ENCODE measurements around the gene DOCK8. TPM values are rescaled to one million over a fixed set of nuclear protein-coding genes. Genes with fewer than 3 reads are reported as not detected.
"Not testable (repeated sequence)": the region's sequence is repeated elsewhere in the genome, so short reads cannot be mapped to it uniquely, and the experiment has no call there.

DOCK8 gene
- total and polyA plus RNA-seq, 2 donors from 2014 or later = 5.0 to 46.5 TPM

DNA sequence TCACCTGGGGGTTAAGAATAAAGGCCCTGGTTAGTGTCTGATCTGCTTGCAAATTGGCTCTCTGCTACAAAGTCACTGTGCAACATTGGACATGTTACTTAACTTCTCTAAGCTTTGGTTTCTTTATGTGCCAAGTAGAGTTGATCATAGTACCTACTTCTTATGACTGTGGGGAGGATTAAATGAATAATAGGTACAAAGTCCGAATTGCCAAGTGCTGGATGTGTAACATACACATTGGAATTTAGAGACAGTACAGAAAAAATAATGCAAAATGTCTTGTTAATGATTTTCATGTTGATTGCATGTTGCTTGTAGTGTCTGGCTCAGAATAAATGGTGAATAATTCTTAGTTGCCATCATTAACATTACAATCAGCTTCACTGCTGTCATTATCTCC lies 2.2 kb downstream of the DOCK8 start:
- FAIRE-seq = no peak
- Histone ChIP-seq H3K27ac (ENCODE audit: low read depth in 2 of 2, low read length in 2 of 2) (peak overlapping the region; percentile 90 to 92), H3K4me3 (ENCODE audit: low read length in 3 of 3) (peak overlapping the region in 2 of 3 donors; percentile 58 to 68)

DNA sequence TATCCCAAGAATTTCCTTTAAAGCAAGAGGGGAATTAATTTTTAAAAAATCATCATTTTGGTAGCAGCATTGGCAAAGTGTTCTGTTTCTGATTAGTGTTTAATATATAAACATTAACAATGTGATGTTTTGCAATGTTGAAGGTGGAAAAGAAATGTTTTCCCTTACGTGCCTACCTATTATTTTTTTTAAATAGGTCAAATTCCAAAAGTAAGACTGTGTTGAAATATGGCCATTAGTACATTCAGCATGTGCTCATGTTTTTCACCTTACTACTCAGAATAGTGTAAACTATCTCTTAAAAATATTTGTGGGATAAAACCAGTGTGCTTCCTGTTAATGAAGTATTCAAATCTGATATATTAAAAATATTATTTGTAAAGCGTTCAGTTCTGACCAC lies 3.3 kb downstream of the DOCK8 start:
- H3K36me3 ChIP-seq (ENCODE audit: control insufficient read depth in 2 of 3, insufficient read depth in 3 of 3, low read length in 3 of 3) = no peaks in the 10 kb centered on the region
- no peaks in the 10 kb centered on the region for H3K9me3 ChIP-seq (ENCODE audit: control insufficient read depth in 2 of 3, insufficient read depth in 1 of 3, low read length in 3 of 3)
- DNase-seq (no peak), FAIRE-seq (no peak)
- peak overlapping the region; percentile 6 to 90 for H3K27ac ChIP-seq (ENCODE audit: low read depth in 2 of 2, low read length in 2 of 2)
- TF ChIP-seq, protein P1, sequence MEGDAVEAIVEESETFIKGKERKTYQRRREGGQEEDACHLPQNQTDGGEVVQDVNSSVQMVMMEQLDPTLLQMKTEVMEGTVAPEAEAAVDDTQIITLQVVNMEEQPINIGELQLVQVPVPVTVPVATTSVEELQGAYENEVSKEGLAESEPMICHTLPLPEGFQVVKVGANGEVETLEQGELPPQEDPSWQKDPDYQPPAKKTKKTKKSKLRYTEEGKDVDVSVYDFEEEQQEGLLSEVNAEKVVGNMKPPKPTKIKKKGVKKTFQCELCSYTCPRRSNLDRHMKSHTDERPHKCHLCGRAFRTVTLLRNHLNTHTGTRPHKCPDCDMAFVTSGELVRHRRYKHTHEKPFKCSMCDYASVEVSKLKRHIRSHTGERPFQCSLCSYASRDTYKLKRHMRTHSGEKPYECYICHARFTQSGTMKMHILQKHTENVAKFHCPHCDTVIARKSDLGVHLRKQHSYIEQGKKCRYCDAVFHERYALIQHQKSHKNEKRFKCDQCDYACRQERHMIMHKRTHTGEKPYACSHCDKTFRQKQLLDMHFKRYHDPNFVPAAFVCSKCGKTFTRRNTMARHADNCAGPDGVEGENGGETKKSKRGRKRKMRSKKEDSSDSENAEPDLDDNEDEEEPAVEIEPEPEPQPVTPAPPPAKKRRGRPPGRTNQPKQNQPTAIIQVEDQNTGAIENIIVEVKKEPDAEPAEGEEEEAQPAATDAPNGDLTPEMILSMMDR (IDR thresholded peaks at IDR 0.05; ENCODE audit: borderline replicate concordance, extremely low read depth, insufficient read depth) = no peak
- H3K27me3 ChIP-seq (ENCODE audit: control insufficient read depth, insufficient read depth, low read length) = peaks cover 7% of the 10 kb centered on the region
- no peak overlapping the region for H3K4me3 ChIP-seq (ENCODE audit: low read length in 3 of 3)
- intact Hi-C loops (cut with DNase I) = no loop called here
- no peak overlapping the region for H3K9ac ChIP-seq (ENCODE audit: low read length in 3 of 3)
- H3K4me1 ChIP-seq (ENCODE audit: control insufficient read depth in 2 of 3, insufficient read depth in 2 of 3, low read depth in 1 of 3, low read length in 3 of 3) = peaks cover 0 to 16% (median 2%) of the 10 kb centered on the region in 3 donors

More for the DNA sequence above, 2.2 kb downstream of the DOCK8 start:
- H3K27me3 ChIP-seq (ENCODE audit: control insufficient read depth, insufficient read depth, low read length) = peaks cover 7% of the 10 kb centered on the region
- intact Hi-C loops (cut with DNase I) = no loop called here
- peak overlapping the region in 1 of 3 donors; percentile 28 for H3K9ac ChIP-seq (ENCODE audit: low read length in 3 of 3)
- no peaks in the 10 kb centered on the region for H3K36me3 ChIP-seq (ENCODE audit: control insufficient read depth in 2 of 3, insufficient read depth in 3 of 3, low read length in 3 of 3)
- H3K4me1 ChIP-seq (ENCODE audit: control insufficient read depth in 2 of 3, insufficient read depth in 2 of 3, low read depth in 1 of 3, low read length in 3 of 3) = peaks cover 0 to 13% (median under 1%) of the 10 kb centered on the region in 3 donors
- TF ChIP-seq, protein P1 (IDR thresholded peaks at IDR 0.05; ENCODE audit: borderline replicate concordance, extremely low read depth, insufficient read depth) = no peak
- H3K9me3 ChIP-seq (ENCODE audit: control insufficient read depth in 2 of 3, insufficient read depth in 1 of 3, low read length in 3 of 3) = no peaks in the 10 kb centered on the region
- DNase-seq = no peak

DNA sequence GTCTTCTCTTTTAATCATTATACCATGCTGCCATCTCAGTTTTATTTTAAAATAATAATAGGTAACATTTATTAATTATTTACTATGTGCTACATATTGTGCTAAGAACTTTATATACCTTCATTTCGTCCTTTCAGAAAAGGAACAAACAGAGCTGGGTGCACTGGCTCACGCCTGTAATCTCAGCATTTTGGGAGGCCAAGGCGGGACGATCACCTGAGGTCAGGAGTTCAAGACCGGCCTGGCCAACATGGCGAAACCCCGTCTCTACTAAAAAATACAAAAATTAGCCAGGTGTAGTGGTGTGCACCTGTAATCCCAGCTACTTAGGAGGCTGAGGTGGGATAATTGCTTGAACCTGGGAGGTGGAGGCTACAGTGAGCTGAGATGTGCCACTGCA lies 4.4 kb downstream of the DOCK8 start:
- FAIRE-seq; H3K4me3 ChIP-seq (ENCODE audit: low read length in 3 of 3); H3K9ac ChIP-seq (ENCODE audit: low read length in 3 of 3); DNase-seq; H3K9me3 ChIP-seq (ENCODE audit: control insufficient read depth in 2 of 3, insufficient read depth in 1 of 3, low read length in 3 of 3); H3K27me3 ChIP-seq (ENCODE audit: control insufficient read depth, insufficient read depth, low read length); intact Hi-C loops (cut with DNase I); H3K36me3 ChIP-seq (ENCODE audit: control insufficient read depth in 2 of 3, insufficient read depth in 3 of 3, low read length in 3 of 3): not testable (repeated sequence)
- Histone ChIP-seq H3K27ac (ENCODE audit: low read depth in 2 of 2, low read length in 2 of 2) (peak overlapping the region in 1 of 2 donors; percentile 21), H3K4me1 (ENCODE audit: control insufficient read depth in 2 of 3, insufficient read depth in 2 of 3, low read depth in 1 of 3, low read length in 3 of 3) (peaks cover 0 to 19% (median 2%) of the 10 kb centered on the region in 3 donors)

DNA sequence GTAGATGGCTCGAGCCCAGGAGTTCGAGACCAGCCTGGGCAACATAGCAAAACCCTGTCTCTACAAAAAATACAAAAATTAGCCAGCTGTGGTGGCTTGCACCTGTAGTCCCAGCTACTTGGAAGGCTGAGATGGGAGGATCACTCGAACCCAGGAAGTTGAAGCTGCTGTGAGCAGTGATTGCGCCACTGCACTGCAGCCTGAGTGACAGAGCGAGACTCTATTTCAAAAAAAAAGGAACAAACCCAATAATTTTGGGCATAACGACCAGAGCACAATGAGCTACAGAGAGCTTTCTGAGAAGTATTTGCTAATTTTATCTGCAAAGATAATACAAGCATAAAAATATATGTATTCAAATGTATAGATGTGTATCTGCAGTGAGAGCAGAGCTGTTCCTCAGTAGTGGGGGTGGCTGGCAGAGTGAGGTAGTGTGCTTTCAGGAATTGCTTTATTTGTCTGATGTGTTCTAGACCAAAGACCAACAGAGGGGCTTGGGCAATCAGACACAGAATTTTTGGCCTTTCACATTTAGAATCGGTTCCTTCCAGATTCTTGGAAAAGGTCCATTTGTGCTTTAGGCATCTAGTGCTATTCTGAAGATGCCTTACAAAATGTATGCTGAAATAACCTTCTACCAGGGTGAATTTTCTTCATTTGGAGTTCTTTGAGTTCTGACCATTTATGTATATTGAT lies 5.2 kb downstream of the DOCK8 start:
- H3K4me3 ChIP-seq (ENCODE audit: low read length in 3 of 3) = no peak overlapping the region
- H3K9me3 ChIP-seq (ENCODE audit: control insufficient read depth in 2 of 3, insufficient read depth in 1 of 3, low read length in 3 of 3) = no peaks in the 10 kb centered on the region
- DNase-seq = no peak
- TF ChIP-seq, protein P1 (IDR thresholded peaks at IDR 0.05; ENCODE audit: borderline replicate concordance, extremely low read depth, insufficient read depth) = no peak
- no peak for FAIRE-seq
- peak overlapping the region; percentile 7 to 21 for H3K27ac ChIP-seq (ENCODE audit: low read depth in 2 of 2, low read length in 2 of 2)
- H3K27me3 ChIP-seq (ENCODE audit: control insufficient read depth, insufficient read depth, low read length) = peaks cover 7% of the 10 kb centered on the region
- no peak overlapping the region for H3K9ac ChIP-seq (ENCODE audit: low read length in 3 of 3)
- no peaks in the 10 kb centered on the region for H3K36me3 ChIP-seq (ENCODE audit: control insufficient read depth in 2 of 3, insufficient read depth in 3 of 3, low read length in 3 of 3)
- intact Hi-C loops (cut with DNase I) = no loop called here
- peaks cover 0 to 19% (median 6%) of the 10 kb centered on the region in 3 donors for H3K4me1 ChIP-seq (ENCODE audit: control insufficient read depth in 2 of 3, insufficient read depth in 2 of 3, low read depth in 1 of 3, low read length in 3 of 3)
